Esophagus muscularis mucosa (tissue), 4 donors: ENCODE measurements around the gene ARID5A.

Experiments
- EP300 ChIP-seq: sonication (generic); formaldehyde crosslinking; IDR thresholded peaks from one replicate; pipeline ENCODE4 v1.6.1; 2017; ENCODE audit warnings: antibody characterized with exemption
- POLR2A ChIP-seq: fragments of 450-650 bp; IDR thresholded peaks from one replicate; pipeline ENCODE4 v1.6.1; 2017; ENCODE audit warnings: antibody characterized with exemption, moderate library complexity, mild to moderate bottlenecking, low read depth
- POLR2AphosphoS5 ChIP-seq, 2 donors: sonication (generic); formaldehyde crosslinking; IDR thresholded peaks; one replicate each; pipeline ENCODE4 v1.6.1; 2017; ENCODE audit warnings: antibody characterized with exemption in 2 of 2
- TF ChIP-seq, protein P1 (sequence below), 3 experiments: fragments of 200-600 bp in 2 of 3; fragments of 450-650 bp in 1 of 3; sonication (generic) in 2 of 3; IDR thresholded peaks; one replicate each; pipeline ENCODE4 v1.5.1; 2017 to 2019; ENCODE audit warnings: antibody characterized with exemption in 3 of 3, mild to moderate bottlenecking in 2 of 3, moderate library complexity in 1 of 3

DNA sequence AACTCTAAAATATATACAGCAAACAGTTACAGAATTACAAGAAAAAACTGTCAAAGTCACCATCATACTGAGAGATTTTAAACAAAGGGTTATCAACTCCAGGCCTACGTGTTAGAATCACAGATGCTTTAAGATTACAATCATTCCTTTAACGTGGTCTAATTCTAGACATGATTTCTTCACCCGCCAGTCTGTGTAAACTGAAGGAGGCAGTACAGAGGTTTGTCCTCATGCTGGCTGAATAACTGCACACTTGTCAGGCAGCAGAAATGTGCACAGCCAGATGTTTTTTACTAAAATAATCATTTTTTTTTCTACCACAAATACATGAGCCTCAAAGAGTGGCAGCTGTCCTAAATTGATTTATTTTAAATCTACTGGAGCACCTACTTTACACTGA, 15.9 kb upstream of the ARID5A start:
- TF ChIP-seq, protein P1, sequence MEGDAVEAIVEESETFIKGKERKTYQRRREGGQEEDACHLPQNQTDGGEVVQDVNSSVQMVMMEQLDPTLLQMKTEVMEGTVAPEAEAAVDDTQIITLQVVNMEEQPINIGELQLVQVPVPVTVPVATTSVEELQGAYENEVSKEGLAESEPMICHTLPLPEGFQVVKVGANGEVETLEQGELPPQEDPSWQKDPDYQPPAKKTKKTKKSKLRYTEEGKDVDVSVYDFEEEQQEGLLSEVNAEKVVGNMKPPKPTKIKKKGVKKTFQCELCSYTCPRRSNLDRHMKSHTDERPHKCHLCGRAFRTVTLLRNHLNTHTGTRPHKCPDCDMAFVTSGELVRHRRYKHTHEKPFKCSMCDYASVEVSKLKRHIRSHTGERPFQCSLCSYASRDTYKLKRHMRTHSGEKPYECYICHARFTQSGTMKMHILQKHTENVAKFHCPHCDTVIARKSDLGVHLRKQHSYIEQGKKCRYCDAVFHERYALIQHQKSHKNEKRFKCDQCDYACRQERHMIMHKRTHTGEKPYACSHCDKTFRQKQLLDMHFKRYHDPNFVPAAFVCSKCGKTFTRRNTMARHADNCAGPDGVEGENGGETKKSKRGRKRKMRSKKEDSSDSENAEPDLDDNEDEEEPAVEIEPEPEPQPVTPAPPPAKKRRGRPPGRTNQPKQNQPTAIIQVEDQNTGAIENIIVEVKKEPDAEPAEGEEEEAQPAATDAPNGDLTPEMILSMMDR (IDR thresholded peaks at IDR 0.05): no peak
- TF ChIP-seq POLR2A: no peak
- TF ChIP-seq EP300: no peak
- no peak for TF ChIP-seq POLR2AphosphoS5 (IDR thresholded peaks at IDR 0.05)
